ENCODE measurements around the gene CERS5.

- TF ChIP-seq EP300 (IDR thresholded peaks at IDR 0.05) (no peak), CTCF (IDR thresholded peaks at IDR 0.05) (no peak)
These were observed 80.0 kb downstream of the CERS5 start for GRCh38 chr12:50087151-50087550.
